Activated naive CD8-positive, alpha-beta T cell treated with anti-CD3 and anti-CD28 coated beads, Interleukin-2, amount 50 U/mL, for 16 hours (primary cell): Measurements from ENCODE around the gene HNRNPC.
"Not testable (repeated sequence)": the region's sequence is repeated elsewhere in the genome, so short reads cannot be mapped to it uniquely, and the experiment has no call there.

ENCODE experiments used
- DNase-seq: peaks from one replicate; pipeline ENCODE4 v3.0.0-alpha.2; 2020; ENCODE audit warnings: low read depth, low spot score

HNRNPC gene

DNA sequence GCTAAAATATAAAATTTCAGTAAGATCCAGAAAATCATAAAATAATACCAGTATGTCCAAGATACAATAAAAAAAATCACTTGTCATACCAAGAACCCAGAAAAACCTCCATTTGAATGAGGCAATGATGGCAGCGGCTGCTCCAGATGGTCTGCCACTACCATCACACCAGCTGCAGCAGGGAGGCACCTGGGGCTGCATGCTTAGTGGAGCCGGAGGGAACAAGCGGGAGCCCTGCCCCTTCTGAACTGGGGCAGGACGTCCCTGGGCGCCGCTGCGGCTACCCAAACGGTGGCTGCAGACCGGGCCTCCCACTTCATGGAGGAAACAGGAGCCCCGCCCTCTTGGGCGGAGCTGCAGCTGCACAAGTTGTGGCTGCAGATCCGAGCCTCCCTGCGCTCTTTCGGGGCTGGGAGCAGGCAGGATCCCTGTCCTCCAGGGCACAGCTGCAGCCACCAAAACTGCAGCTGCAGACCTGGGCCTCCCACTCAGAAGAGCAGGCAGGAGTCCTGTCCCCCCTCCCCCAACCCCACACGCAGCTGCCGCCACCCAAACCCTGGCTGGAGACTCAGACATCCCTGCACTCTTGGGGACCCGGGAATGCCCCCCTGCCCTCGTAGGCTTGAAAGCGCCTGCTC lies 77.3 kb downstream of the HNRNPC start:
- no peak for DNase-seq

DNA sequence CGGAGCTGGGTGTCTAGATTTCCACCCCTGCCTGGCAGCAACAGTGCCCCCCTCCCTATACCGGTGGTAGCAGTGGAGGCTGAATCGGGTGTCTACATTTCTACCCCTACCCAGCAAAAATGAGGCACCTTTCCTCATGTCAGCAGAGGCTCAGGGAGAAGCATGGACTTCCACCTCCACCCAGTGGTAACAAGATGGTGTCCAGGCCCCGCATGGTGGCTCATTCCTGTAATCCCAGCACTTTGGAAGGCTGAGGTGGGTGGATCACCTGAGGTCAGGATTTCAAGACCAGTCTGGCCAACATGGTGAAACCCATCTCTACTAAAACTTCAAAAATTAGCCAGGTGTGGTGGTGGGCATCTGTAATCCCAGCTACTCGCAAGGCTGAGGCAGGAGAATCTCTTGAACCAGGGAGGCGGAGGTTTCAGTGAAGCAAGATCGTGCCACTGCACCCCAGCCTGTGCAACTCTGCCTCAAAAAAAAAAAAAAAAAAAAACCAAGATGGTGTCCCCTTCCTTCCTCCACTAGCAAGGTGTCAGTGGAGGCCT lies 77.9 kb downstream of the HNRNPC start:
- DNase-seq, result no peak

DNA sequence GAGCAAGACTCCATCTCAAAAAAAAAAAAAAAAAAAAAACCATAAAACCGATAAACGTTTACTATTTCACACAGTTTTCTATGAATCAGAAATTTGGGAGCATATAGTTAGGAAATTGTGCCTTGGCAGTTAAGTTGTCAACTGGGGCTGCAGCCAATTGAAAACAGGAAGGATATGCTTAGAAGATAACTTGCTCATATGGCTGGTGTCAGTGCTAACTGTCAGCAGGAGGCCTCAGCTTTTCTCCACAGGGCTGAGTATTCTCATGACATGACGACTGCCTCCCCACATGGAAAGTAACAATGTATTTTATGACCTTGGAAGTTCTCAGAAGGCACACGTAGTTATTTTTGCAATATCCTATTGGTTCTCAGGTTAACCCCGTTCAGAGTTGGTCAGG lies 83.8 kb downstream of the HNRNPC start:
- DNase-seq, result no peak

DNA sequence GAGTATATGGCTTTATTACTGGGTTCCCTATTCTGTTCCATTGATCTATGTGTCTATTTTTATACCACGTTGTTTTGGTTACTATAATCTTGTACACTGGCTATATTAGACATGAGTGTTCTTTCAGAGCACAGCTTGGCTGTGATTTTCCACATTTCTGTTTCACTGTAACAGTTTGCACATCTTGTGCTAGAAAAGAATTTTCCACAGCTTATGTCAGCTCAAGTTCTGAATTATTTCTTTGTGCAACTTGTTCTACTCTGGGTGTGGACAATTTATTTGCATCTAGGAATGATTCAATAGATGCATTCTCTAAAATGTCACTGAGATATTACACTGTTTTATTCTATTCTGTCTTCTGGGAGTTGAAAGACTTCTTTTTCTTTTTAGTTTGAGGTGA lies 85.0 kb downstream of the HNRNPC start:
- no peak for DNase-seq

DNA sequence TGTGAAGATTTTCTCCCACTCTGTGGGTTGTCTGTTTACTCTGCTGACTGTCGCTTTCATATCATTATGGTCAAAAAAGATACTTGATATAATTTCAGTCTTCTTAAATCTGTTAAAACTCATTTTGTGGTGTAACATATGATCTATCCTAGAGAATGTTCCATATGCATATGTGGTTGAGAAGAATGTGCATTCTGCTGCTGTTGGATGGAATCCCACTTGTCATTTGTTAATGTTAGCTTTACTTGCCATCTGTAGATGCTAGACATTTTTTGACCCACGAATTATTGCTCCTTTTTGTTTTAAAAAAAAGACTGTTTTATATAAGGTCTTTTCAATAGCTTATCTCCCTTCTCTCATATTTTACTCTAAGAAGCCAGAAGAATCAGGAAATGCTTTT lies 87.1 kb downstream of the HNRNPC start:
- DNase-seq, result no peak

DNA sequence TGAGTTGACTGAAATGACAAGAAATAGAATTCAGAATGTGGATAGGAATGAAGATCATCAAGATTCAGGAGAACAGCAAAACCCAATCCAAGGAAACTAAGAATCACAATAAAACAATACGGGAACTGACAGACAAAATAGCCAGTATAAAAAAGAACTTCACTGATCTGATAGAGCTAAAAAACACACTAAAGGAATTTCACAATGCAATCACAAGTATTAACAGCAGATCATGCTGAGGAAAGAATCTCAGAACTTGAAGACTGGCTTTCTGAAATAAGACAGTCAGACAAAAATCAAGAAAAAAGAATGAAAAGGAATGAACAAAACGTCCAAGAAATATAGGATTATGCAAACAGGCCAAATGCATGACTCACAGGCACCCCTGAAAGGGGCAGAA lies 98.1 kb downstream of the HNRNPC start:
- DNase-seq, result no peak

DNA sequence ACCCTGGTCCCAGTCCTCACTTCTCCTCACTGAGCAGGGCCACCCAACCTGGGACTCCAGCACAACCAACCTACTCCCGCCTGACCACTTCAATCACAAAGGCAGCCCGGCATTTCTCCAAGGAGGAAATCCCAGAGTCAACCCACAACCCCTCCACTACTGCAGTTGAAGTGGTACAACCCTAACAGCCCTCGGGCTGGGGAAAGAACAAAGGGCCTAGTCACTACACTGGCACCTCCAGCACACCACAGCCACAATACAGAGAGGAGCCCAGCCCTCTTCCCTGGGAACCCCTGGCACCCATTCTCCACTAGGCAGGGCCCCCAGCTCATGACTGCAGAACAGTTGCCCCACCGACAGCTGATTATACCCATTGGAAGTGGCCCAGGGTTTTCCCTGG lies 99.7 kb downstream of the HNRNPC start:
- DNase-seq, result no peak

DNA sequence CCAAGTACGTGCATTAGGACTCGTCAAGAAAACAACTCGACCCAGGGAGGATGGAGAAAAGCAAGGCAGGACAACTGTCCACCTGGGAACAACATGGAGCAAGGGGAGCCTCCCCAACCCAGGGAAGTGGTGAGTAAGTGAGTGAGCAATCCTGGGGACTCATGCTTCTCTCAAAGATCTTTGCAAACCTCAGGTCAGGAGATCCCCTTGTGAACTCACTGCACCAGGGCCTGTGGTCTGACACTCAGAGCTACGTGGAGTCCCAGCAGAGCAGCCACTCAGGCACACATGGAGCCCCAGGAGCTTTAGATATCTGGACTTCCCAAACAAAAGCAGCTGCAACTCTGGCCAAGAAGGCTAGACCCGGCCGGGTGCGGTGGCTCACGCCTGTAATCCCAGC lies 101.2 kb downstream of the HNRNPC start:
- no peak for DNase-seq

DNA sequence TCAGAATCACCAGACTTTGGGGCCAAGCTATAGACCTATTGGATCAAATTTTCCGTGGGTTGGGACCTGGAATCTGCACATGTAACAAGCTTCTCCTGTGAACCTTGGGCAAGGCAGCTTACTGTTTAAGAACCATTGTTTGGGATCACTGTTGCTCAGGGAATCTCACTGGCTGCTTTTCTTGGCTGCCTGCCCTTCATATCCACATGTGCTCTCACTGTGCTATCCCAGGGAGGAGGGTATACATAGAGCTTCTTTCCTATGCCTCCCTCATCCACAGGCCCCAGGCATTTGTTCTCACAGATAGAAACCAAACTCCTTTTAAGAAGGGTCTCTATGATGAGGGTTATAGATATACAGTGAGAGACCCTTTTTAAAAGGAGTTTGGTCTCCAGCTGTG lies 103.6 kb downstream of the HNRNPC start:
- DNase-seq, result not testable (repeated sequence)

DNA sequence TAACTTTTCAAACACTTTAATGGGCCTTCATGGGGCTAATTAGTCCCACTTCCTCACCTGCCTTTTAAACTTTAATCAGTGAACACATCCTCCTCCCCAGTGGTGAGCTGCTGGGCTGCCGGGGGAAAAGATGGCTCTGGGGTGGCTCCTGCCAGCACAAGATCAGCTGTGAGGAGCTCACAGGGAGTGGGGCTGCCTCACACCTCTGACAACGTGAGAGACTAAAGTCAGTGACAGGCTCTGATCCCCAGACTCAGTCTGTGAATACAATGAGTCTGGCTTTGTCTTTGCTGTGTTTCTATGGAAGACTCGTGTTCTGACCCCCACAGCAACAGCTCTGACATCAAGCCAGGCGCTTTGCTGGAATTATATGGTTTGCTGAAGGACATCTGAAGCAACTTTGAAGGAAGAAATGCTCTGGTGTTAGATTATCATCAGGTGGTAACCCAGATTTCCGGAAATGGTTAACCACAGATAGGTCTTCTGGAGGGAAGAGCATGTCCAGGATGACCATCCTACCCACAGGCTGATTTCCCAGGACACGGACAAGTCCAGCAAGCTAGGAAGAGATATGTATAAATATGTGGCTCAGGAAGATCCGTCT lies 104.1 kb downstream of the HNRNPC start:
- not testable (repeated sequence) for DNase-seq

DNA sequence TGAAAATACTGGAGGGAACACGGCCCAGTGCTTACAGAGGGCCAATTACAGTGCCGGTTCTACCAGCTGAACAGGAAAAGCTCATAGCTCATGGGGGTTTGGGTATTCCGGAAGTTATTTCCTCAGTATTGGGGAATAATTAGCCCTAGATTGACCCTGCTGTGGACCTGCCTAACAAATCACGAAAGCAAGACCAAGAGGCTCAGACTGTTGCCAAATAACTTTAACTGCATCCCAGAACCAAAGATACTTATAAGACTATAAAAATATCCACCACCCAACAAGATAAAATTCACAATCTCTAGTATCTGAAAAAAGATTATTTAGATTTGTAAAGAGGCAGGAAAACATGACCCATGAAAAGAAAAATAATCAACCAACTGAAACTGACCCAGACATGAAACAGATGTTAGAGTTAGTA lies 105.4 kb downstream of the HNRNPC start:
- DNase-seq, result no peak

DNA sequence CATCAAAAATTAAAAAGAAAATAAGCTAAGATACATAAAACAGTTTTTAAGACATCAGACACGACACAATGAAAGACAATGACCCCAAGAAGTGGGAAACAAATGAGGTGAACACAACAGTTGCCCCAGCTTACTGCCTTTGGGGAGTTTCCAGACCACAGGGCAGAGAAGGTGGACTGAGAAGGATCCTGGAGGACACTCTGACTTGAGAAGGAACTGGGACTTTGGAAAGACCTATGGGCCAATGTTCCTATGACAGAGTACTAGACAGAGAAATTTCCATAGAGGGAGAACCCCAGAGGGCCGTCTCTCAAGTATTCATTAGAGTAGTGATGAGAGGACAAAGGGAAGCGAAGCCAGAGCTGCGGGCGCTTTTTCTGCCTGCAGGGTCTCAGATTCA lies 107.2 kb downstream of the HNRNPC start:
- no peak for DNase-seq

DNA sequence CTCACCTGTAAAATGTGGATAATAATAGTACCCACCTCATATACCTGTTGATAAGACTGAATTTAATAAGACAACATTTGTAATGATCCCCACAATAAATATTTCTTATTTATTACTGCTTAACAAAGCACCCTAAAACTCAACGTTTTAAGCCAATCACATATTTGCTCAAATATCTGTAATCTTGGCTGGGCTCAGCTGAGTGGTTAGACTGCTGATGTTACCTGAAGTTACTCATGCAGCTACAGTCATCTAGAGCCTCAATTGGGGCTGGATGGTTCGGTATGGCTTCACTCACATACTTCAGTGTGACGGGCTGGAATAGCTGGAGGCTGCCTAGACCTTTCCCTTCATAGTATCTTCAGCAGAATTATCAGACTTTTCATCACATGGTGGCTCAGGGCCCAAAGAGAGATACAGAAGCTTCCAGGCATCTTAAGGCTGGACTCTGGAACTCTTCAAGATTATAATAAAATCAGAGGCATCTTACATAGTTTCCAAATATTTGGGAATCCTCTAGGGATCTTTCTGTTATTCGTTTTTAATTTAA lies 109.1 kb downstream of the HNRNPC start:
- no peak for DNase-seq
